DND-41 (cell line): Measurements from ENCODE around the gene SIRT7.

Experiments
- ATAC-seq: fragments of 200-7000 bp; cut with Tn5 transposase; 3 replicates; pipeline ENCODE4 v1.9.1; 2021; ENCODE audit warnings: low read depth; ENCODE audit not compliant: insufficient read depth
- DNase-seq: peaks from one replicate; pipeline ENCODE4 v3.0.0-alpha.2; 2020
- H2AFZ ChIP-seq: 2 replicates; pipeline ENCODE4 v1.6.0; 2012; ENCODE audit warnings: low read depth, low read length
- H3K27ac ChIP-seq: 2 replicates; pipeline ENCODE4 v1.5.1; 2012; ENCODE audit warnings: low read length, inconsistent platforms
- H3K27me3 ChIP-seq: fragments of 200-600 bp; sonication (generic); 2 replicates; pipeline ENCODE4 v1.6.0; 2012; ENCODE audit warnings: low read length, mild to moderate bottlenecking, inconsistent platforms; ENCODE audit not compliant: insufficient read depth, poor library complexity
- H3K36me3 ChIP-seq: 2 replicates; pipeline ENCODE4 v1.5.1; 2012; ENCODE audit warnings: low read length, inconsistent platforms; ENCODE audit not compliant: insufficient read depth
- H3K4me1 ChIP-seq: 2 replicates; pipeline ENCODE4 v1.5.1; 2012; ENCODE audit warnings: mild to moderate bottlenecking, low read length; ENCODE audit not compliant: insufficient read depth
- H3K4me2 ChIP-seq: 2 replicates; pipeline ENCODE4 v1.6.0; 2012; ENCODE audit warnings: mild to moderate bottlenecking, moderate library complexity, low read length, inconsistent platforms; ENCODE audit not compliant: insufficient read depth
- H3K4me3 ChIP-seq, 2 experiments: fragments of 200-600 bp in 1 of 2; shearing (Covaris generic) in 1 of 2; 2 replicates each; pipeline ENCODE4 v1.5.1; 2012 to 2016; ENCODE audit warnings: inconsistent platforms in 2 of 2, low read length in 2 of 2, mild to moderate bottlenecking in 2 of 2, low read depth in 1 of 2, moderate library complexity in 1 of 2
- H3K79me2 ChIP-seq: 2 replicates; pipeline ENCODE4 v1.6.0; 2012; ENCODE audit warnings: low read length, inconsistent platforms; ENCODE audit not compliant: insufficient read depth
- H3K9ac ChIP-seq: 2 replicates; pipeline ENCODE4 v1.6.0; 2012; ENCODE audit warnings: low read depth, mild to moderate bottlenecking, inconsistent platforms, low read length, moderate library complexity
- H3K9me3 ChIP-seq: 2 replicates; pipeline ENCODE4 v1.5.1; 2012; ENCODE audit warnings: low read length, moderate library complexity, mild to moderate bottlenecking, inconsistent platforms; ENCODE audit not compliant: insufficient read depth, severe bottlenecking
- H4K20me1 ChIP-seq: 2 replicates; pipeline ENCODE4 v1.6.0; 2012; ENCODE audit warnings: low read length; ENCODE audit not compliant: insufficient read depth
- CTCF ChIP-seq: IDR thresholded peaks from 2 replicates; pipeline ENCODE4 v1.5.1; 2012; ENCODE audit warnings: borderline replicate concordance, low read length, moderate library complexity, mild to moderate bottlenecking; ENCODE audit not compliant: poor library complexity, severe bottlenecking; ENCODE audit errors: extremely low read depth
- EZH2 ChIP-seq: IDR thresholded peaks from 3 replicates; pipeline ENCODE4 v1.6.1; 2012; ENCODE audit warnings: borderline replicate concordance, low read depth, mild to moderate bottlenecking, moderate library complexity, low read length, inconsistent platforms; ENCODE audit not compliant: severe bottlenecking

Gene SIRT7

DNA sequence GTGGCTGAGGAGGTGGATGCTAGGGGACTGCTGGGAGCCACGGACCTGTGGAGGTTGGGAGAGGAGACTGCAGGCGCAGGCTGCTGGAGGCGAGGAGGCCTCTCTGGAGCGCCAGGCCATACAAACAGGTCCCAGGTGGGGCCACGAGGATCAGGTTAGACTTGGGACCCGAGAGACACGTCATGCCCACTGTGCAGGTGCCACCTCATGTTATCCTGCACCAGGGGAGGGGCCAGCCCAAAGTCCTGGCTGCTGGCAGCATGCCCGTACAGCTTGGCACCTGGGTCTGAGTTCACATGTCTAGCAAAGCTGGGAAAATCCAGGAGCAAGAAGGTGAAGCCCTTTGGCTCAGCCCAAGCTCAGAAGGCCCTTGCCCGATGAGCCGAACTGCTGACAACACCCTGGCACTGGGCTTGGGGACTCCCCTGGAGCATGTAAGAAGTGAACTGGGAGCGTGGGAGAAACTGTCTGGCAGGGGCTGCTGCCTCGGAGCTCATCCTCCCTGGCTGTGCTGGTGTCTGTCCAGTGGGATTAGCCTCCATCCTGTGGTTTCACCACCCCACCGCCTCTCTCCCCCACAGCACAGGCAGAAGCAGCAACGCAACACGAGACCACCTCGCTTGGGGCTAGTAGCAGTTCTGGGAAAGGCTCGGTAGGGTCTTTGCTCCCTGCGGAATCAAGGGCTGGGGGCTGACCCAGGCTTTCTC is 52.1 kb downstream of the SIRT7 start:
- H3K4me1 ChIP-seq, result peaks cover 49% of the 10 kb centered on the region
- no peak overlapping the region for H2AFZ ChIP-seq
- peaks cover 69% of the 10 kb centered on the region for H3K79me2 ChIP-seq
- ATAC-seq (peak; percentile 0; the same call in 2 of the 3 replicates), DNase-seq (peak; percentile 26)
- no peak overlapping the region for H3K4me2 ChIP-seq
- peaks cover 68% of the 10 kb centered on the region for H4K20me1 ChIP-seq
- no peak overlapping the region for H3K27ac ChIP-seq
- H3K4me3 ChIP-seq, result no peak overlapping the region
- H3K27me3 ChIP-seq, result no peaks in the 10 kb centered on the region
- TF ChIP-seq EZH2, result no peak
- no peak for TF ChIP-seq CTCF
- H3K9ac ChIP-seq, result no peak overlapping the region
- no peaks in the 10 kb centered on the region for H3K9me3 ChIP-seq
- peaks cover 71% of the 10 kb centered on the region for H3K36me3 ChIP-seq

GRCh38 chr17:81865358-81865732 is 52.6 kb downstream of the SIRT7 start:
- H3K79me2 ChIP-seq, result peaks cover 64% of the 10 kb centered on the region
- H4K20me1 ChIP-seq, result peaks cover 65% of the 10 kb centered on the region
- no peak overlapping the region for H3K27ac ChIP-seq
- H3K9me3 ChIP-seq, result no peaks in the 10 kb centered on the region
- H3K4me1 ChIP-seq, result peaks cover 49% of the 10 kb centered on the region
- H3K4me3 ChIP-seq, result no peak overlapping the region
- ATAC-seq (no peak), DNase-seq (no peak)
- H3K9ac ChIP-seq, result no peak overlapping the region
- TF ChIP-seq CTCF (no peak), EZH2 (no peak)
- peaks cover 67% of the 10 kb centered on the region for H3K36me3 ChIP-seq
- H2AFZ ChIP-seq, result no peak overlapping the region
- no peak overlapping the region for H3K4me2 ChIP-seq
- H3K27me3 ChIP-seq, result peaks cover 3% of the 10 kb centered on the region

GRCh38 chr17:81863833-81864768 is 53.9 kb downstream of the SIRT7 start:
- Histone ChIP-seq H3K4me1 (peaks cover 45% of the 10 kb centered on the region), H3K9ac (peak overlapping the region; percentile 13; the same call in 1 of the 2 replicates), H4K20me1 (peaks cover 60% of the 10 kb centered on the region), H3K27me3 (peaks cover 3% of the 10 kb centered on the region), H3K4me2 (no peak overlapping the region), H3K79me2 (peaks cover 64% of the 10 kb centered on the region), H3K36me3 (peaks cover 63% of the 10 kb centered on the region), H3K9me3 (no peaks in the 10 kb centered on the region), H3K27ac (0 out of 2 replicates have a peak overlapping the region, but pooled peaks have one; percentile 11), H2AFZ (no peak overlapping the region), H3K4me3 (0 out of 4 replicates have a peak overlapping the region, but pooled peaks of 1 of the 2 experiments have one; percentile 6)
- DNase-seq (no peak), ATAC-seq (no peak)
- TF ChIP-seq EZH2 (no peak), CTCF (peak; percentile 2)
